Measurements from ENCODE around the gene DHTKD1. TPM values are rescaled to one million over a fixed set of nuclear protein-coding genes. Genes with fewer than 3 reads are reported as not detected.
"Not testable (repeated sequence)": the region's sequence is repeated elsewhere in the genome, so short reads cannot be mapped to it uniquely, and the experiment has no call there.

Gene DHTKD1
- total RNA-seq, 1 donor from 2014 or later = 31.7 TPM

DNA sequence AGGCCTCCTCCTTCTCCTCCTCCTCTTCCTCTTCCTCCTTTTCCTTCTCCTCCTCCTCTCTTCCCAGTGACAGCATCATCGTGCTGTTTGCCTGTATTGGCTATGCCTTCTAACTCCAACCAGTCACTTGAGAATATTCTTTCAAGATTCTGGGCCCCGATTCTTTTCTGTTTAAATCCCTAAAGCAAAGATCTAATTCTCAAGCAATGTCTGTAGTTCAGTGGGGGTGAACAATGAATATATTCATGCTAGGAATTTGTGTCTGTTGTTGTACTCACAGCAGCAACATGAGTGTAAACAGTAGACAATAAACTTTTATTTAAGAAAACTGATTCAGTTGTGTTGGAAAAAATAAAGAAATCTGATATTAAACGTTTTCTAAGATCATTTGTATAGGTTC is 96.3 kb downstream of the DHTKD1 start:
- TF ChIP-seq CTCF (IDR thresholded peaks at IDR 0.05; ENCODE audit: unreplicated experiment) = no peak
- DNase-seq (ENCODE audit: low spot score) = no peak
- Mint-ChIP-seq H3K27me3 (ENCODE audit: unreplicated experiment) (peaks cover 1% of the 10 kb centered on the region), H3K4me3 (ENCODE audit: unreplicated experiment) (no peak overlapping the region), H3K9me3 (ENCODE audit: unreplicated experiment) (no peaks in the 10 kb centered on the region), H3K36me3 (ENCODE audit: low read depth, unreplicated experiment) (peaks cover 15% of the 10 kb centered on the region), H3K4me1 (ENCODE audit: unreplicated experiment) (peaks cover 3% of the 10 kb centered on the region), H3K27ac (ENCODE audit: unreplicated experiment) (no peak overlapping the region)

- peaks cover 1% of the 10 kb centered on the region for H3K27me3 Mint-ChIP-seq (ENCODE audit: unreplicated experiment)
- H3K4me3 Mint-ChIP-seq (ENCODE audit: unreplicated experiment) = no peak overlapping the region
- DNase-seq (ENCODE audit: low spot score) = no peak
- no peak overlapping the region for H3K27ac Mint-ChIP-seq (ENCODE audit: unreplicated experiment)
- H3K9me3 Mint-ChIP-seq (ENCODE audit: unreplicated experiment) = no peaks in the 10 kb centered on the region
- peaks cover 15% of the 10 kb centered on the region for H3K36me3 Mint-ChIP-seq (ENCODE audit: low read depth, unreplicated experiment)
- H3K4me1 Mint-ChIP-seq (ENCODE audit: unreplicated experiment) = peaks cover 3% of the 10 kb centered on the region
- no peak for TF ChIP-seq CTCF (IDR thresholded peaks at IDR 0.05; ENCODE audit: unreplicated experiment)
Observed at GRCh38 chr10:12165999-12166775, 97.4 kb downstream of the DHTKD1 start.

DNA sequence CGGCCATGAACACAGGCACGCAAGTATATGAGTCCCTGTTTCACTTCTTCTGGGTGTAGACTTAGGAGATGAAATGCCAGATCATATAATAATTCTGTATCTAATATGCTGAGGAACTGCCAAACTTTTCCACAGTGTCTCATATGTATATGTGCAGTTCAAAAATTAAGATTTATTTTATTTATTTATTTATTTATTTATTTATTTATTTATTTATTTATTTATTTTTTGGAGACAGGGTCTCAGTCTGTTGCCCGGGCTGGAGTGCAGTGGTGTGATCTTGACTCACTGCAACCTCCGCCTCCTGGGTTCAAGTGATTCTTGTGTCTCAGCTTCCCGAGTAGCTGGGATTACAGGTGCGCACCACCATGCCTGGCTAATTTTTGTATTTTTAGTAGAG is 102.8 kb downstream of the DHTKD1 start:
- not testable (repeated sequence) for H3K4me3 Mint-ChIP-seq (ENCODE audit: unreplicated experiment); H3K36me3 Mint-ChIP-seq (ENCODE audit: low read depth, unreplicated experiment); H3K27ac Mint-ChIP-seq (ENCODE audit: unreplicated experiment); H3K27me3 Mint-ChIP-seq (ENCODE audit: unreplicated experiment); DNase-seq (ENCODE audit: low spot score); H3K4me1 Mint-ChIP-seq (ENCODE audit: unreplicated experiment); H3K9me3 Mint-ChIP-seq (ENCODE audit: unreplicated experiment)

Small RNA genes lying within 50 kb of the gene (microRNA-seq; reads per million reads assigned to microRNA genes)
- not detected for gene MIR548AK (ENCODE audit: unreplicated experiment)

Other genes starting within 250 kb of the DHTKD1 start
- 5.7 TPM for gene PROSER2, start 245.6 kb upstream of the DHTKD1 start, total RNA-seq (ENCODE audit: unreplicated experiment)
- 21.9 TPM for gene UPF2, start 26.1 kb upstream of the DHTKD1 start, total RNA-seq (ENCODE audit: unreplicated experiment)
- 9.9 TPM for gene SEC61A2, start 60.7 kb downstream of the DHTKD1 start, total RNA-seq (ENCODE audit: unreplicated experiment)
- 61.8 TPM for gene NUDT5, start 126.9 kb downstream of the DHTKD1 start, total RNA-seq (ENCODE audit: unreplicated experiment)
- gene CDC123, start 127.2 kb downstream of the DHTKD1 start, total RNA-seq (ENCODE audit: unreplicated experiment) = 85.9 TPM